Measurements from ENCODE around the gene CREB5. TPM values are rescaled to one million over a fixed set of nuclear protein-coding genes. Genes with fewer than 3 reads are reported as not detected.
"Not testable (repeated sequence)": the region's sequence is repeated elsewhere in the genome, so short reads cannot be mapped to it uniquely, and the experiment has no call there.

CREB5 gene
- total RNA-seq, 4 donors from 2014 or later = 0.88 to 31.4 (median 15.9) TPM

GRCh38 chr7:28395831-28396230, 16.5 kb upstream of the CREB5 start:
- TF ChIP-seq CTCF (IDR thresholded peaks at IDR 0.05) (no peak), POLR2A (IDR thresholded peaks at IDR 0.05) (no peak)
- Histone ChIP-seq H3K27me3 (no peaks in the 10 kb centered on the region), H3K9me3 (no peaks in the 10 kb centered on the region), H3K4me1 (no peaks in the 10 kb centered on the region), H3K36me3 (no peaks in the 10 kb centered on the region), H3K27ac (no peak overlapping the region), H3K4me3 (no peak overlapping the region)
- DNase-seq = no peak

- H3K27ac ChIP-seq = no peak overlapping the region
- no peak overlapping the region for H3K4me3 ChIP-seq
- H3K4me1 ChIP-seq = no peaks in the 10 kb centered on the region
- H3K9me3 ChIP-seq = no peaks in the 10 kb centered on the region
- H3K36me3 ChIP-seq = no peaks in the 10 kb centered on the region
- TF ChIP-seq POLR2A (IDR thresholded peaks at IDR 0.05) (no peak), CTCF (IDR thresholded peaks at IDR 0.05) (no peak)
- no peak for DNase-seq
- H3K27me3 ChIP-seq = no peaks in the 10 kb centered on the region
Measured at GRCh38 chr7:28397141-28397540, 15.2 kb upstream of the CREB5 start.

- Histone ChIP-seq H3K27me3 (no peaks in the 10 kb centered on the region), H3K36me3 (no peaks in the 10 kb centered on the region)
- TF ChIP-seq POLR2A (IDR thresholded peaks at IDR 0.05) (no peak), CTCF (IDR thresholded peaks at IDR 0.05) (no peak)
Measured at GRCh38 chr7:28400838-28401360, 11.4 kb upstream of the CREB5 start.

GRCh38 chr7:28401567-28401966, 10.8 kb upstream of the CREB5 start:
- H3K27me3 ChIP-seq, H3K4me1 ChIP-seq, H3K36me3 ChIP-seq, H3K27ac ChIP-seq, H3K4me3 ChIP-seq, H3K9me3 ChIP-seq, DNase-seq: not testable (repeated sequence)

More at GRCh38 chr7:28400838-28401360, 11.4 kb upstream of the CREB5 start:
- Histone ChIP-seq H3K9me3 (no peaks in the 10 kb centered on the region), H3K4me3 (no peak overlapping the region), H3K27ac (no peak overlapping the region), H3K4me1 (no peaks in the 10 kb centered on the region)
- DNase-seq = no peak

GRCh38 chr7:28405662-28406061, 6.7 kb upstream of the CREB5 start:
- peak in 1 of 3 donors; percentile 49 for DNase-seq
- TF ChIP-seq CTCF (IDR thresholded peaks at IDR 0.05) (no peak), POLR2A (IDR thresholded peaks at IDR 0.05) (no peak)
- H3K4me1 ChIP-seq = peaks cover 0 to 14% (median 5%) of the 10 kb centered on the region in 4 donors
- H3K9me3 ChIP-seq = no peaks in the 10 kb centered on the region
- no peaks in the 10 kb centered on the region for H3K27me3 ChIP-seq
- H3K27ac ChIP-seq = no peak overlapping the region
- H3K36me3 ChIP-seq = no peaks in the 10 kb centered on the region
- H3K4me3 ChIP-seq = no peak overlapping the region

GRCh38 chr7:28406192-28406591, 6.1 kb upstream of the CREB5 start:
- Histone ChIP-seq H3K9me3 (no peaks in the 10 kb centered on the region), H3K36me3 (no peaks in the 10 kb centered on the region), H3K27ac (no peak overlapping the region), H3K4me3 (no peak overlapping the region), H3K4me1 (peaks cover 0 to 17% (median 7%) of the 10 kb centered on the region in 4 donors), H3K27me3 (no peaks in the 10 kb centered on the region)
- no peak for DNase-seq
- TF ChIP-seq CTCF (IDR thresholded peaks at IDR 0.05) (no peak), POLR2A (IDR thresholded peaks at IDR 0.05) (no peak)
